Activated naive CD8-positive, alpha-beta T cell (primary cell): ENCODE measurements around the gene KRTAP21-3.

Experiments
- H3K27ac Mint-ChIP-seq: one replicate; pipeline ENCODE4 v1.8.0; 2021; ENCODE audit warnings: mixed read lengths
- H3K27me3 Mint-ChIP-seq: one replicate; pipeline ENCODE4 v1.8.0; 2021; ENCODE audit warnings: mixed read lengths
- H3K36me3 Mint-ChIP-seq: one replicate; pipeline ENCODE4 v1.8.0; 2021; ENCODE audit warnings: mixed read lengths
- H3K4me1 Mint-ChIP-seq: one replicate; pipeline ENCODE4 v1.8.0; 2021; ENCODE audit warnings: low read depth, mixed read lengths
- H3K4me3 Mint-ChIP-seq: one replicate; pipeline ENCODE4 v1.8.0; 2021; ENCODE audit warnings: mild to moderate bottlenecking, mixed read lengths
- H3K9me3 Mint-ChIP-seq: one replicate; pipeline ENCODE4 v1.8.0; 2021; ENCODE audit warnings: low read depth, mixed read lengths

The KRTAP21-3 gene

GRCh38 chr21:30695956-30696355, 22.6 kb downstream of the KRTAP21-3 start:
- Mint-ChIP-seq H3K4me1 (no peaks in the 10 kb centered on the region), H3K27me3 (no peaks in the 10 kb centered on the region), H3K36me3 (no peaks in the 10 kb centered on the region), H3K9me3 (peaks cover 29% of the 10 kb centered on the region), H3K4me3 (no peak overlapping the region), H3K27ac (no peak overlapping the region)

GRCh38 chr21:30689822-30690221, 28.8 kb downstream of the KRTAP21-3 start:
- Mint-ChIP-seq H3K9me3 (peaks cover 5% of the 10 kb centered on the region), H3K36me3 (no peaks in the 10 kb centered on the region), H3K4me3 (no peak overlapping the region), H3K4me1 (no peaks in the 10 kb centered on the region), H3K27me3 (peaks cover 2% of the 10 kb centered on the region), H3K27ac (no peak overlapping the region)

- H3K4me1 Mint-ChIP-seq = no peaks in the 10 kb centered on the region
- no peak overlapping the region for H3K27ac Mint-ChIP-seq
Measured at GRCh38 chr21:30684506-30684905, 34.1 kb downstream of the KRTAP21-3 start.

GRCh38 chr21:30680586-30680985, 38.0 kb downstream of the KRTAP21-3 start:
- peaks cover 5% of the 10 kb centered on the region for H3K27me3 Mint-ChIP-seq
- H3K27ac Mint-ChIP-seq = no peak overlapping the region
- no peaks in the 10 kb centered on the region for H3K4me1 Mint-ChIP-seq
- no peaks in the 10 kb centered on the region for H3K36me3 Mint-ChIP-seq
- no peak overlapping the region for H3K4me3 Mint-ChIP-seq
- H3K9me3 Mint-ChIP-seq = no peaks in the 10 kb centered on the region

More at GRCh38 chr21:30684506-30684905, 34.1 kb downstream of the KRTAP21-3 start:
- H3K36me3 Mint-ChIP-seq = no peaks in the 10 kb centered on the region
- no peaks in the 10 kb centered on the region for H3K9me3 Mint-ChIP-seq
- H3K4me3 Mint-ChIP-seq = no peak overlapping the region
- peaks cover 2% of the 10 kb centered on the region for H3K27me3 Mint-ChIP-seq

- no peak overlapping the region for H3K4me3 Mint-ChIP-seq
- no peaks in the 10 kb centered on the region for H3K36me3 Mint-ChIP-seq
- H3K4me1 Mint-ChIP-seq = no peaks in the 10 kb centered on the region
- peaks cover 3% of the 10 kb centered on the region for H3K9me3 Mint-ChIP-seq
- peaks cover 5% of the 10 kb centered on the region for H3K27me3 Mint-ChIP-seq
- H3K27ac Mint-ChIP-seq = no peak overlapping the region
Measured at GRCh38 chr21:30676737-30677136, 41.8 kb downstream of the KRTAP21-3 start.

GRCh38 chr21:30674312-30674711, 44.3 kb downstream of the KRTAP21-3 start:
- Mint-ChIP-seq H3K36me3 (no peaks in the 10 kb centered on the region), H3K4me1 (no peaks in the 10 kb centered on the region), H3K9me3 (peaks cover 3% of the 10 kb centered on the region), H3K27ac (no peak overlapping the region), H3K4me3 (no peak overlapping the region), H3K27me3 (peaks cover 11% of the 10 kb centered on the region)

GRCh38 chr21:30672985-30673650, 45.5 kb downstream of the KRTAP21-3 start:
- H3K27me3 Mint-ChIP-seq = peaks cover 11% of the 10 kb centered on the region
- H3K4me1 Mint-ChIP-seq = no peaks in the 10 kb centered on the region
- H3K4me3 Mint-ChIP-seq = no peak overlapping the region
- H3K27ac Mint-ChIP-seq = no peak overlapping the region
- no peaks in the 10 kb centered on the region for H3K36me3 Mint-ChIP-seq
- peaks cover 3% of the 10 kb centered on the region for H3K9me3 Mint-ChIP-seq

GRCh38 chr21:30668776-30669175, 49.8 kb downstream of the KRTAP21-3 start:
- Mint-ChIP-seq H3K4me1 (no peaks in the 10 kb centered on the region), H3K27me3 (peaks cover 5% of the 10 kb centered on the region), H3K27ac (no peak overlapping the region), H3K9me3 (peaks cover 3% of the 10 kb centered on the region), H3K4me3 (no peak overlapping the region), H3K36me3 (no peaks in the 10 kb centered on the region)
